Panc1 (cell line): ENCODE measurements around the gene CPLANE1. TPM values are rescaled to one million over a fixed set of nuclear protein-coding genes. Genes with fewer than 3 reads are reported as not detected.

Experiments used
- ATAC-seq: fragments of 200-7000 bp; cut with Tn5 transposase; 2 replicates; pipeline ENCODE4 v1.9.1; 2020; ENCODE audit warnings: mild to moderate bottlenecking, moderate library complexity
- BruUV-seq: library from RNA; stranded (reverse); fragments of 400-500 nt; replicated peaks from 2 replicates; lab custom pipeline; 2021; lab: Mats Ljungman, UMichigan
- CTCF ChIA-PET: fragments of 300-600 bp; sonication (Branson Sonifier 250); formaldehyde crosslinking; loops from one replicate; lab custom pipeline; 2022; ENCODE audit warnings: antibody characterized with exemption; lab: Charles Lee
- POLR2A ChIA-PET: fragments of 300-600 bp; sonication (Branson Sonifier 250); formaldehyde crosslinking; loops from one replicate; lab custom pipeline; 2022; ENCODE audit warnings: antibody characterized with exemption; lab: Charles Lee
- DNase-seq: peaks from one replicate; pipeline ENCODE4 v3.0.0-alpha.2; 2010; ENCODE audit warnings: low read depth, low spot score
- H3K27ac ChIP-seq: 2 replicates; pipeline ENCODE4 v1.5.1; 2011; ENCODE audit warnings: mild to moderate bottlenecking, low read length, inconsistent platforms
- H3K27me3 ChIP-seq: fragments of 200-500 bp; sonication (Bioruptor generic); 2 replicates; pipeline ENCODE4 v1.6.0; 2014; ENCODE audit warnings: low read length, inconsistent platforms; ENCODE audit not compliant: control insufficient read depth, insufficient read depth
- H3K36me3 ChIP-seq: fragments of 200-500 bp; sonication (Bioruptor generic); 2 replicates; pipeline ENCODE4 v1.5.1; 2014; ENCODE audit warnings: inconsistent platforms, mild to moderate bottlenecking, low read length, moderate library complexity; ENCODE audit not compliant: control insufficient read depth, insufficient read depth
- H3K4me1 ChIP-seq: 2 replicates; pipeline ENCODE4 v1.5.1; 2011; ENCODE audit warnings: inconsistent platforms, mild to moderate bottlenecking, low read length, moderate library complexity; ENCODE audit not compliant: control insufficient read depth, insufficient read depth
- H3K4me3 ChIP-seq, 2 experiments: 2 replicates each; pipeline ENCODE4 v1.5.1; 2011 to 2012; ENCODE audit warnings: low read depth in 2 of 2, low read length in 2 of 2, mild to moderate bottlenecking in 2 of 2, inconsistent platforms in 1 of 2, moderate library complexity in 1 of 2
- H3K9me3 ChIP-seq: fragments of 200-500 bp; sonication (Bioruptor generic); 2 replicates; pipeline ENCODE4 v1.5.1; 2014; ENCODE audit warnings: low read depth, mild to moderate bottlenecking, inconsistent platforms, low read length, moderate library complexity; ENCODE audit not compliant: control insufficient read depth, insufficient read depth
- CTCF ChIP-seq: fragments of 450-650 bp; IDR thresholded peaks from 2 replicates; pipeline ENCODE4 v1.5.1; 2017; ENCODE audit warnings: mild to moderate bottlenecking
- POLR2AphosphoS5 ChIP-seq: IDR thresholded peaks from 2 replicates; pipeline ENCODE4 v1.6.1; 2012; ENCODE audit warnings: mild to moderate bottlenecking, low read depth, low read length, moderate library complexity
- SIN3A ChIP-seq: IDR thresholded peaks from 2 replicates; pipeline ENCODE4 v1.6.1; 2012; ENCODE audit warnings: low read depth, mild to moderate bottlenecking, low read length, moderate library complexity, borderline replicate concordance; ENCODE audit not compliant: insufficient read depth
- TCF7L2 ChIP-seq: IDR thresholded peaks from 2 replicates; pipeline ENCODE4 v1.6.1; 2011; ENCODE audit warnings: mild to moderate bottlenecking, low read depth, low read length, inconsistent platforms
- in situ Hi-C: cut with HindIII; loops from 2 replicates; pipeline ENCODE4 v1.10.0; 2016; ENCODE audit warnings: low sequenced_read_pairs, low pct_unique_long_range_greater_than_20kb
- intact Hi-C: fragments of 100-400 bp; cut with micrococcal nuclease; formaldehyde crosslinking; loops from one replicate; pipeline ENCODE4 v1.10.0; 2022; ENCODE audit not compliant: unreplicated experiment
- total RNA-seq: library from RNA; stranded (reverse); gene quantifications from one replicate; pipeline ENCODE4 v1.2.1, GENCODE V29; 2021; ENCODE audit not compliant: unreplicated experiment
- TF ChIP-seq, protein P1 (sequence below), 2 experiments: IDR thresholded peaks; 2 replicates each; pipeline ENCODE4 v1.6.1; 2011 to 2012; ENCODE audit warnings: low read depth in 2 of 2, control low read depth in 1 of 2, low read length in 1 of 2, mild to moderate bottlenecking in 1 of 2, moderate library complexity in 1 of 2; ENCODE audit not compliant: insufficient read depth in 1 of 2

CPLANE1 gene
- total RNA-seq, 1 experiment from 2014 or later = 18.1 TPM

- no TSS peak for BruUV-seq
Measured at GRCh38 chr5:37172957-37173356, 76.2 kb downstream of the CPLANE1 start.

GRCh38 chr5:37170856-37171255 lies 78.3 kb downstream of the CPLANE1 start:
- BruUV-seq = no TSS peak
- CTCF ChIA-PET = no interaction called here
- peaks cover 8% of the 10 kb centered on the region; the same call in 1 of the 2 replicates for H3K36me3 ChIP-seq
- DNase-seq = no peak
- no peaks in the 10 kb centered on the region for H3K27me3 ChIP-seq
- intact Hi-C loops (no loop called here), in situ Hi-C loops (no loop called here)
- no peaks in the 10 kb centered on the region for H3K4me1 ChIP-seq
- H3K4me3 ChIP-seq = no peak overlapping the region
- TF ChIP-seq CTCF (no peak), POLR2AphosphoS5 (no peak), TCF7L2 (no peak), SIN3A (no peak)
- TF ChIP-seq, protein P1, sequence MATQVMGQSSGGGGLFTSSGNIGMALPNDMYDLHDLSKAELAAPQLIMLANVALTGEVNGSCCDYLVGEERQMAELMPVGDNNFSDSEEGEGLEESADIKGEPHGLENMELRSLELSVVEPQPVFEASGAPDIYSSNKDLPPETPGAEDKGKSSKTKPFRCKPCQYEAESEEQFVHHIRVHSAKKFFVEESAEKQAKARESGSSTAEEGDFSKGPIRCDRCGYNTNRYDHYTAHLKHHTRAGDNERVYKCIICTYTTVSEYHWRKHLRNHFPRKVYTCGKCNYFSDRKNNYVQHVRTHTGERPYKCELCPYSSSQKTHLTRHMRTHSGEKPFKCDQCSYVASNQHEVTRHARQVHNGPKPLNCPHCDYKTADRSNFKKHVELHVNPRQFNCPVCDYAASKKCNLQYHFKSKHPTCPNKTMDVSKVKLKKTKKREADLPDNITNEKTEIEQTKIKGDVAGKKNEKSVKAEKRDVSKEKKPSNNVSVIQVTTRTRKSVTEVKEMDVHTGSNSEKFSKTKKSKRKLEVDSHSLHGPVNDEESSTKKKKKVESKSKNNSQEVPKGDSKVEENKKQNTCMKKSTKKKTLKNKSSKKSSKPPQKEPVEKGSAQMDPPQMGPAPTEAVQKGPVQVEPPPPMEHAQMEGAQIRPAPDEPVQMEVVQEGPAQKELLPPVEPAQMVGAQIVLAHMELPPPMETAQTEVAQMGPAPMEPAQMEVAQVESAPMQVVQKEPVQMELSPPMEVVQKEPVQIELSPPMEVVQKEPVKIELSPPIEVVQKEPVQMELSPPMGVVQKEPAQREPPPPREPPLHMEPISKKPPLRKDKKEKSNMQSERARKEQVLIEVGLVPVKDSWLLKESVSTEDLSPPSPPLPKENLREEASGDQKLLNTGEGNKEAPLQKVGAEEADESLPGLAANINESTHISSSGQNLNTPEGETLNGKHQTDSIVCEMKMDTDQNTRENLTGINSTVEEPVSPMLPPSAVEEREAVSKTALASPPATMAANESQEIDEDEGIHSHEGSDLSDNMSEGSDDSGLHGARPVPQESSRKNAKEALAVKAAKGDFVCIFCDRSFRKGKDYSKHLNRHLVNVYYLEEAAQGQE (IDR thresholded peaks at IDR 0.05; ENCODE audit: insufficient read depth in 1 of 2, low read depth in 2 of 2, low read length in 1 of 2) = no peak
- H3K27ac ChIP-seq = no peak overlapping the region
- POLR2A ChIA-PET = no interaction called here
- no peak for ATAC-seq
- no peaks in the 10 kb centered on the region for H3K9me3 ChIP-seq

More at GRCh38 chr5:37172957-37173356, 76.2 kb downstream of the CPLANE1 start:
- intact Hi-C loops (no loop called here), in situ Hi-C loops (no loop called here)
- Histone ChIP-seq H3K27me3 (no peaks in the 10 kb centered on the region), H3K4me1 (no peaks in the 10 kb centered on the region), H3K4me3 (no peak overlapping the region), H3K9me3 (no peaks in the 10 kb centered on the region), H3K27ac (no peak overlapping the region), H3K36me3 (peaks cover 5% of the 10 kb centered on the region; the same call in 1 of the 2 replicates)
- no peak for ATAC-seq
- DNase-seq = no peak
- CTCF ChIA-PET = no interaction called here
- POLR2A ChIA-PET = no interaction called here
- TF ChIP-seq POLR2AphosphoS5 (no peak), CTCF (no peak), TCF7L2 (no peak), SIN3A (no peak)
- TF ChIP-seq, protein P1 (IDR thresholded peaks at IDR 0.05; ENCODE audit: insufficient read depth in 1 of 2, low read depth in 2 of 2, low read length in 1 of 2) = no peak
